ENCODE data around the gene EXOC4.

Gene EXOC4

DNA sequence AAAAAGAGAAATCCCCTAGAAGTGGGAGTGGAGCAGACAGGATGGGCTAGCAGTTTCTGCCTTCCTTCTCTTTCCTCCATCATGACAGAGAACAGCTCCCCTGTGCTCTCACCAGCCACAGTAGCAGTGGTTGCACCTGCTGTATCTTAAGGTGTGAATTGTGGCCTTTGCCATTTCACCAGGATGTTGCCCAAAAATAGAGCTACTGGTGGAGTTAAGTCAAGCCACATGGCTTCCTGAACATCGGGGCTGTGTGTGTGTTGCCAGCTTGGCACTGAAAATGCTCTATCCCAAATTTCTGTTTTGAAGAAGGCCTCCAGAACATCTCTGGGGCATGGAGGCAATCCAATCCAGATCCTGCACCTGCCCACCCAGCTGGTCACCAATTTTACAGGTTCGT lies 348.7 kb downstream of the EXOC4 start:
- no peak for DNase-seq (ENCODE audit: low read depth, low spot score)
- no peaks in the 10 kb centered on the region for H3K27me3 ChIP-seq (ENCODE audit: insufficient read depth, insufficient read length)
- no peak overlapping the region for H3K9ac ChIP-seq (ENCODE audit: insufficient read length, low read depth)
- no peaks in the 10 kb centered on the region for H3K36me3 ChIP-seq (ENCODE audit: insufficient read depth, insufficient read length, low read length)
- H3K9me3 ChIP-seq (ENCODE audit: insufficient read depth, low read length), result no peaks in the 10 kb centered on the region
- H3K4me3 ChIP-seq (ENCODE audit: insufficient read length, low read depth), result no peak overlapping the region
- TF ChIP-seq SUZ12 (IDR thresholded peaks at IDR 0.05; ENCODE audit: extremely low read depth, insufficient read depth, insufficient read length) (no peak), ZNF274 (IDR thresholded peaks at IDR 0.05; ENCODE audit: low read depth, low read length) (no peak), YY1 (IDR thresholded peaks at IDR 0.05; ENCODE audit: insufficient read depth, insufficient read length) (no peak)
- no peaks in the 10 kb centered on the region for H3K4me1 ChIP-seq (ENCODE audit: insufficient read depth, insufficient read length)

DNA sequence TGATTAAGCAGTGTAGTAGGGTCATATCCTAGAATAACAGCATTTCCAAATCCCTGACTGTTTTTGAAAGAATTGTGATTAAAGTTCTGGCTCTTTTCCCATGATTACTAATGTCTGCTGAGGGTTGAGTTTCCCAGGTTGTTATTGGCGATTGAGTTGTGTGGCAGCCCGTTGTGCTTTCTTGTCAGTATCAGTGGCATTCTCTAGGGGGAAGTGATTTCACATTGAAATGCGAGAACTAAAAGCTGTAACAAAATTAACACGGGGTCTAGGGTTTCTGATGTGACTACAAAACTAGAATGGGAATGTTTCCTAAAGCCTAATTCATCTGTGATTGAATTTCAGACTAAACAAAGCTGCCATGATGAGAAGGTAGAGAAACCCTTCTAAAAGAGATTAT lies 349.4 kb downstream of the EXOC4 start:
- no peak for DNase-seq (ENCODE audit: low read depth, low spot score)
- Histone ChIP-seq H3K4me1 (ENCODE audit: insufficient read depth, insufficient read length) (no peaks in the 10 kb centered on the region), H3K4me3 (ENCODE audit: insufficient read length, low read depth) (no peak overlapping the region), H3K27me3 (ENCODE audit: insufficient read depth, insufficient read length) (no peaks in the 10 kb centered on the region), H3K36me3 (ENCODE audit: insufficient read depth, insufficient read length, low read length) (no peaks in the 10 kb centered on the region), H3K9ac (ENCODE audit: insufficient read length, low read depth) (no peak overlapping the region), H3K9me3 (ENCODE audit: insufficient read depth, low read length) (no peaks in the 10 kb centered on the region)
- no peak for TF ChIP-seq YY1 (IDR thresholded peaks at IDR 0.05; ENCODE audit: insufficient read depth, insufficient read length)
- TF ChIP-seq SUZ12 (IDR thresholded peaks at IDR 0.05; ENCODE audit: extremely low read depth, insufficient read depth, insufficient read length), result no peak
- TF ChIP-seq ZNF274 (IDR thresholded peaks at IDR 0.05; ENCODE audit: low read depth, low read length), result no peak

DNA sequence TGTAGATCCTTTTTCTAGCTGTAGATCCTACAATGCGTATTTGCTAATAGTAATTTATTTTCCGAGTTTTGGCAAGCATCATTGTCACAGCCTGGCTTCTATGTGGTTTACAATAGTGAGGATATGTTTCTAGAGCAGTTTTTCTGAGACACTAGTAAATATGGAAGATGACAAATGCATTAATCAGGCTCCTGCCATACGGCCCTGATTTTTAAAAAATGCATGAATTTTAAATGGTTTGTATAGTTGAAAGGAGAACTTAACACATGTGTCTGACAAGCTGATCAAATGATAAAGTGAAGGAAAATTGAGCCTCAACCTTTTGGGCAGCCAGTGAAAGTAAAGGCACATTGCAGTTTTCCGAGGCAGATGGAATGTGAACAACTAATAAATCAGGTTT lies 354.1 kb downstream of the EXOC4 start:
- H3K36me3 ChIP-seq (ENCODE audit: insufficient read depth, insufficient read length, low read length), result no peaks in the 10 kb centered on the region
- H3K27me3 ChIP-seq (ENCODE audit: insufficient read depth, insufficient read length), result no peaks in the 10 kb centered on the region
- no peak overlapping the region for H3K4me3 ChIP-seq (ENCODE audit: insufficient read length, low read depth)
- no peak for DNase-seq (ENCODE audit: low read depth, low spot score)
- no peaks in the 10 kb centered on the region for H3K4me1 ChIP-seq (ENCODE audit: insufficient read depth, insufficient read length)
- H3K9me3 ChIP-seq (ENCODE audit: insufficient read depth, low read length), result no peaks in the 10 kb centered on the region
- TF ChIP-seq SUZ12 (IDR thresholded peaks at IDR 0.05; ENCODE audit: extremely low read depth, insufficient read depth, insufficient read length) (no peak), YY1 (IDR thresholded peaks at IDR 0.05; ENCODE audit: insufficient read depth, insufficient read length) (no peak), ZNF274 (IDR thresholded peaks at IDR 0.05; ENCODE audit: low read depth, low read length) (no peak)
- H3K9ac ChIP-seq (ENCODE audit: insufficient read length, low read depth), result no peak overlapping the region

DNA sequence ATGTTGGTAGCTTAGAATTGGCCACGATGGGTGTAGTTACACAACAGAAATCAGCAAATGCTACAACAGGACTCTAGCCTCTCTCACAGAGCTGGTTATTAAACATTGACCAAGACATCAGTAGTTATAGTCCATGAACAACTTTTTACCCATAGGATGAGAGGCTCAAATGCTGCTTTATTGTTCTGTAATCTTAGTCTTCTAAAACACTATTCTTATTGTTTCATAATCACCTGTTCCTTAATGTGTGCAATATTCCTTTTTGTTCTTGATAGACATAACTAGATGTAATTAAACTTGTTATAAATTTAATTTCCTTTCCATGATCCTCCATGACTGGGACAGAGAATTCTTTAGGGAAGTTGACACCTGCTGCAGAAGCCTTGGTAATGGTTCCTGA lies 356.9 kb downstream of the EXOC4 start:
- no peaks in the 10 kb centered on the region for H3K27me3 ChIP-seq (ENCODE audit: insufficient read depth, insufficient read length)
- no peaks in the 10 kb centered on the region for H3K9me3 ChIP-seq (ENCODE audit: insufficient read depth, low read length)
- H3K36me3 ChIP-seq (ENCODE audit: insufficient read depth, insufficient read length, low read length), result no peaks in the 10 kb centered on the region
- H3K4me1 ChIP-seq (ENCODE audit: insufficient read depth, insufficient read length), result no peaks in the 10 kb centered on the region
- H3K4me3 ChIP-seq (ENCODE audit: insufficient read length, low read depth), result no peak overlapping the region
- DNase-seq (ENCODE audit: low read depth, low spot score), result no peak
- H3K9ac ChIP-seq (ENCODE audit: insufficient read length, low read depth), result no peak overlapping the region
- TF ChIP-seq ZNF274 (IDR thresholded peaks at IDR 0.05; ENCODE audit: low read depth, low read length) (no peak), SUZ12 (IDR thresholded peaks at IDR 0.05; ENCODE audit: extremely low read depth, insufficient read depth, insufficient read length) (no peak), YY1 (IDR thresholded peaks at IDR 0.05; ENCODE audit: insufficient read depth, insufficient read length) (no peak)

DNA sequence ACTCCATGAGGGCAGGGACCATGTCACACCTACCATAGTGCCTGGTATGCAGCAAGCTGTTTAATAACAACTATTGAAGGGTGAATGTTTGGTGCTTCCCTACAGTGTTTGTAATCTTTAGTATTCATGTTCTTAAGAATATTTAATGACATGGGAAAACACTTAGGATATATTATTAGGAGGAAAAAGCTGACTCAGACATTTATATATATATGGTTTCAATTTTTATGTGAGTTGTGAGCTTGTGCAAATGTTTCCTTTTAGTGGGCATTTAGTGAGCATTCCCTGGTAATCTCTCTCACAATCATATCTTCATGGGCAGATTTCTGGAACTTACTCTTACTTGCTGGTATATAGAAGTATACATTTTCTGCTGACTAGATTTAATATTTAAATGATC lies 359.1 kb downstream of the EXOC4 start:
- no peak for TF ChIP-seq SUZ12 (IDR thresholded peaks at IDR 0.05; ENCODE audit: extremely low read depth, insufficient read depth, insufficient read length)
- TF ChIP-seq YY1 (IDR thresholded peaks at IDR 0.05; ENCODE audit: insufficient read depth, insufficient read length), result no peak
- no peak for TF ChIP-seq ZNF274 (IDR thresholded peaks at IDR 0.05; ENCODE audit: low read depth, low read length)

GRCh38 chr7:133613250-133613790 lies 360.4 kb downstream of the EXOC4 start:
- no peak for DNase-seq (ENCODE audit: low read depth, low spot score)

More for the DNA sequence above, 359.1 kb downstream of the EXOC4 start:
- H3K4me3 ChIP-seq (ENCODE audit: insufficient read length, low read depth), result no peak overlapping the region
- no peak overlapping the region for H3K9ac ChIP-seq (ENCODE audit: insufficient read length, low read depth)
- H3K4me1 ChIP-seq (ENCODE audit: insufficient read depth, insufficient read length), result no peaks in the 10 kb centered on the region
- DNase-seq (ENCODE audit: low read depth, low spot score), result no peak
- no peaks in the 10 kb centered on the region for H3K36me3 ChIP-seq (ENCODE audit: insufficient read depth, insufficient read length, low read length)
- H3K27me3 ChIP-seq (ENCODE audit: insufficient read depth, insufficient read length), result no peaks in the 10 kb centered on the region
- H3K9me3 ChIP-seq (ENCODE audit: insufficient read depth, low read length), result no peaks in the 10 kb centered on the region

DNA sequence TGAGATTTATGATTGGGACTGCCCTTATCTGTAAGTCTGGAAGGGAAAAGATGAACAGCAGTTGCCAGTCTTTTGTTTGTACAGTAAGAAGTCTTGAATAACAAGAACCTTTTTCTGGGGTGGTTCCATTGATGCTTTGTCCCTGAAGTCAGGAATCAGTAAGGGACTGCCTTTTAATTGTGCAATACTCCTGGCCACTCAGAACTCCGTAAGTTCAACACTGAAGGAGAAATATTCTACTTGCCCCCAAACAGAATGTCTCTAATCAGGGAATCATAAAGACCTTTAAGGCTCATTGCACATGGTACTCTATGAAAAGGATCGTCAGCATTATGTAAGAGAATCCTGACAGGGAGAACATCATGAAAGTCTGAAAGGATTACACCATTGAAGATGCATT lies 361.4 kb downstream of the EXOC4 start:
- no peaks in the 10 kb centered on the region for H3K4me1 ChIP-seq (ENCODE audit: insufficient read depth, insufficient read length)
- no peaks in the 10 kb centered on the region for H3K9me3 ChIP-seq (ENCODE audit: insufficient read depth, low read length)
- H3K4me3 ChIP-seq (ENCODE audit: insufficient read length, low read depth), result no peak overlapping the region
- H3K27me3 ChIP-seq (ENCODE audit: insufficient read depth, insufficient read length), result no peaks in the 10 kb centered on the region
- no peak for DNase-seq (ENCODE audit: low read depth, low spot score)
- H3K9ac ChIP-seq (ENCODE audit: insufficient read length, low read depth), result no peak overlapping the region
- H3K36me3 ChIP-seq (ENCODE audit: insufficient read depth, insufficient read length, low read length), result no peaks in the 10 kb centered on the region
- TF ChIP-seq ZNF274 (IDR thresholded peaks at IDR 0.05; ENCODE audit: low read depth, low read length), result no peak
- TF ChIP-seq SUZ12 (IDR thresholded peaks at IDR 0.05; ENCODE audit: extremely low read depth, insufficient read depth, insufficient read length), result no peak
- no peak for TF ChIP-seq YY1 (IDR thresholded peaks at IDR 0.05; ENCODE audit: insufficient read depth, insufficient read length)

More at GRCh38 chr7:133613250-133613790, 360.4 kb downstream of the EXOC4 start:
- Histone ChIP-seq H3K9ac (ENCODE audit: insufficient read length, low read depth) (no peak overlapping the region), H3K9me3 (ENCODE audit: insufficient read depth, low read length) (no peaks in the 10 kb centered on the region), H3K4me1 (ENCODE audit: insufficient read depth, insufficient read length) (no peaks in the 10 kb centered on the region), H3K4me3 (ENCODE audit: insufficient read length, low read depth) (no peak overlapping the region), H3K36me3 (ENCODE audit: insufficient read depth, insufficient read length, low read length) (no peaks in the 10 kb centered on the region), H3K27me3 (ENCODE audit: insufficient read depth, insufficient read length) (no peaks in the 10 kb centered on the region)
- TF ChIP-seq YY1 (IDR thresholded peaks at IDR 0.05; ENCODE audit: insufficient read depth, insufficient read length), result no peak
- no peak for TF ChIP-seq ZNF274 (IDR thresholded peaks at IDR 0.05; ENCODE audit: low read depth, low read length)
- no peak for TF ChIP-seq SUZ12 (IDR thresholded peaks at IDR 0.05; ENCODE audit: extremely low read depth, insufficient read depth, insufficient read length)

All from NT2/D1 (cell line).